Endothelial cell of umbilical vein (primary cell): ENCODE data around the gene GRAMD4. TPM values are rescaled to one million over a fixed set of nuclear protein-coding genes. Genes with fewer than 3 reads are reported as not detected.

Source experiments
- BruUV-seq: library from RNA; stranded (reverse); fragments of 400-500 nt; replicated peaks from 2 replicates; lab custom pipeline; 2021; lab: Mats Ljungman, UMichigan
- CTCF ChIA-PET: fragments of 300-600, 350-600 bp; sonication (Branson Sonifier 250); formaldehyde crosslinking; loops from one replicate; lab custom pipeline; 2021; ENCODE audit warnings: antibody characterized with exemption, inconsistent platforms; lab: Charles Lee
- POLR2A ChIA-PET: fragments of 300-600, 350-600 bp; sonication (Branson Sonifier 250); formaldehyde crosslinking; loops from one replicate; lab custom pipeline; 2021; ENCODE audit warnings: antibody characterized with exemption, inconsistent platforms; lab: Charles Lee
- DNase-seq: peaks from one replicate; pipeline ENCODE4 v3.0.0-alpha.2; 2011; ENCODE audit warnings: low read depth, low spot score
- FAIRE-seq: peaks from 2 replicates; lab custom pipeline; 2011; peaks lifted over from hg19 to GRCh38; lab: Jason Lieb, UNC
- H2AFZ ChIP-seq: 2 replicates; pipeline ENCODE4 v1.6.0; 2012; ENCODE audit warnings: low read depth, low read length, control low read depth, inconsistent platforms
- H3K27ac ChIP-seq: 2 replicates; pipeline ENCODE4 v1.5.1; 2011; ENCODE audit warnings: low read depth, mild to moderate bottlenecking, control low read depth, low read length, moderate library complexity; ENCODE audit not compliant: insufficient read depth
- H3K27me3 ChIP-seq, 2 experiments: 2 replicates each; pipeline versions ENCODE4 v1.6.0 to v1.6.1; 2011; ENCODE audit warnings: low read length in 2 of 2, mixed read lengths in 1 of 2; ENCODE audit not compliant: control insufficient read depth in 2 of 2, insufficient read depth in 2 of 2
- H3K36me3 ChIP-seq, 2 experiments: 2 replicates in 1 of 2; 3 replicates in 1 of 2; pipeline ENCODE4 v1.5.1; 2011; ENCODE audit warnings: low read length in 2 of 2, mild to moderate bottlenecking in 1 of 2, moderate library complexity in 1 of 2; ENCODE audit not compliant: control insufficient read depth in 2 of 2, insufficient read depth in 2 of 2; ENCODE audit errors: extremely low read depth in 1 of 2
- H3K4me1 ChIP-seq: 3 replicates; pipeline ENCODE4 v1.5.1; 2011; ENCODE audit warnings: mild to moderate bottlenecking, low read length; ENCODE audit not compliant: control insufficient read depth, insufficient read depth; ENCODE audit errors: extremely low read depth
- H3K4me2 ChIP-seq: 2 replicates; pipeline ENCODE4 v1.6.1; 2011; ENCODE audit warnings: low read length, control low read depth, mixed read lengths; ENCODE audit not compliant: insufficient read depth
- H3K4me3 ChIP-seq, 3 experiments: fragments of 200-600 bp in 1 of 3; sonication (generic), shearing (Covaris generic) in 1 of 3; replicated peaks in 1 of 3; 2 replicates each; pipeline ENCODE4 v1.5.1; 2011 to 2016; ENCODE audit warnings: control low read depth in 3 of 3, low read length in 3 of 3, mild to moderate bottlenecking in 2 of 3, inconsistent platforms in 1 of 3, low read depth in 1 of 3, moderate library complexity in 1 of 3; ENCODE audit not compliant: insufficient read depth in 1 of 3
- H3K79me2 ChIP-seq: 2 replicates; pipeline ENCODE4 v1.6.0; 2012; ENCODE audit warnings: low read length, inconsistent platforms; ENCODE audit not compliant: control insufficient read depth, insufficient read depth
- H3K9ac ChIP-seq: replicated peaks from 2 replicates; pipeline ENCODE3; 2011; ENCODE audit warnings: low read length, control low read depth; ENCODE audit not compliant: insufficient read depth; ENCODE audit errors: extremely low read depth
- H3K9me1 ChIP-seq: replicated peaks from 3 replicates; pipeline ENCODE4 v1.6.0; 2011; ENCODE audit warnings: mild to moderate bottlenecking, low read length; ENCODE audit not compliant: control insufficient read depth, insufficient read depth; ENCODE audit errors: extremely low read depth
- H3K9me3 ChIP-seq: replicated peaks from 2 replicates; pipeline ENCODE4 v1.5.1; 2012; ENCODE audit warnings: low read length, inconsistent platforms; ENCODE audit not compliant: control insufficient read depth, insufficient read depth
- H4K20me1 ChIP-seq: replicated peaks from 2 replicates; pipeline ENCODE3; 2011; ENCODE audit warnings: mild to moderate bottlenecking, low read length; ENCODE audit not compliant: control insufficient read depth, insufficient read depth; ENCODE audit errors: extremely low read depth
- EZH2 ChIP-seq: IDR thresholded peaks from 2 replicates; pipeline ENCODE4 v1.6.1; 2012; ENCODE audit warnings: borderline replicate concordance, low read depth, mild to moderate bottlenecking, moderate library complexity, low read length, inconsistent platforms; ENCODE audit not compliant: severe bottlenecking
- FOS ChIP-seq: IDR thresholded peaks from 2 replicates; pipeline ENCODE4 v1.6.1; 2011; ENCODE audit warnings: mild to moderate bottlenecking, low read length, moderate library complexity, borderline replicate concordance; ENCODE audit not compliant: insufficient read depth
- GATA2 ChIP-seq: IDR thresholded peaks from 2 replicates; pipeline ENCODE4 v1.7.0; 2011; ENCODE audit warnings: low read depth, mild to moderate bottlenecking, moderate library complexity, mixed read lengths, low read length; ENCODE audit not compliant: insufficient read length, insufficient read depth
- JUN ChIP-seq: IDR thresholded peaks from 2 replicates; pipeline ENCODE4 v1.6.1; 2011; ENCODE audit warnings: borderline replicate concordance, low read depth; ENCODE audit not compliant: insufficient read length, insufficient read depth
- MYC ChIP-seq: IDR thresholded peaks from one replicate; pipeline ENCODE4 v1.6.1; 2011; ENCODE audit warnings: mild to moderate bottlenecking, low read depth, low read length
- POLR2A ChIP-seq: IDR thresholded peaks from 2 replicates; pipeline ENCODE4 v1.6.1; 2012; ENCODE audit warnings: low read depth, mild to moderate bottlenecking, control low read depth, low read length
- POLR2AphosphoS5 ChIP-seq: IDR thresholded peaks from 2 replicates; pipeline ENCODE4 v1.6.1; 2012; ENCODE audit warnings: low read depth, mild to moderate bottlenecking, control low read depth, low read length, moderate library complexity; ENCODE audit not compliant: insufficient read depth
- dilution Hi-C: fragments of 300-500 bp; cut with MboI; formaldehyde crosslinking; loops from one replicate; pipeline ENCODE4 v1.15.0; 2019; ENCODE audit warnings: low sequenced_read_pairs; ENCODE audit not compliant: extremely low pct_ligation_motif_present
- intact Hi-C: fragments of 100-400 bp; cut with micrococcal nuclease; formaldehyde crosslinking; loops from one replicate; pipeline ENCODE4 v1.10.0; 2022
- polyA plus RNA-seq, 4 experiments: library from polyadenylated mRNA; depleted of rRNA in 3 of 4; stranded (reverse) in 3 of 4; unstranded in 1 of 4; fragments of >200 nt; gene quantifications; 2 replicates each; pipeline versions ENCODE4 v1.2.1 to v1.2.3, GENCODE V29; 2011 to 2012; ENCODE audit warnings: missing spikeins in 1 of 4
- total RNA-seq: library from RNA; stranded (reverse); gene quantifications from 2 replicates; pipeline ENCODE4 v1.2.3, GENCODE V29; 2021
- TF ChIP-seq, protein P1 (sequence below), 2 donors: IDR thresholded peaks; 1 replicate in 1 of 2; 2 replicates in 1 of 2; pipeline ENCODE4 v1.5.1; 2011; ENCODE audit warnings: low read length in 2 of 2, mild to moderate bottlenecking in 2 of 2, moderate library complexity in 2 of 2, control low read depth in 1 of 2, inconsistent platforms in 1 of 2, low read depth in 1 of 2; ENCODE audit not compliant: insufficient read depth in 1 of 2; ENCODE audit errors: extremely low read depth in 1 of 2
- TF ChIP-seq, protein P2 (sequence below): IDR thresholded peaks from 2 replicates; pipeline ENCODE4 v1.6.1; 2011; ENCODE audit not compliant: insufficient read depth, insufficient read length

The GRAMD4 gene
- total and polyA plus RNA-seq, 2 donors (not counting 3 experiments of a cell fraction or from before 2014, with no cell fraction given), result 5.9 to 14.8 TPM

DNA sequence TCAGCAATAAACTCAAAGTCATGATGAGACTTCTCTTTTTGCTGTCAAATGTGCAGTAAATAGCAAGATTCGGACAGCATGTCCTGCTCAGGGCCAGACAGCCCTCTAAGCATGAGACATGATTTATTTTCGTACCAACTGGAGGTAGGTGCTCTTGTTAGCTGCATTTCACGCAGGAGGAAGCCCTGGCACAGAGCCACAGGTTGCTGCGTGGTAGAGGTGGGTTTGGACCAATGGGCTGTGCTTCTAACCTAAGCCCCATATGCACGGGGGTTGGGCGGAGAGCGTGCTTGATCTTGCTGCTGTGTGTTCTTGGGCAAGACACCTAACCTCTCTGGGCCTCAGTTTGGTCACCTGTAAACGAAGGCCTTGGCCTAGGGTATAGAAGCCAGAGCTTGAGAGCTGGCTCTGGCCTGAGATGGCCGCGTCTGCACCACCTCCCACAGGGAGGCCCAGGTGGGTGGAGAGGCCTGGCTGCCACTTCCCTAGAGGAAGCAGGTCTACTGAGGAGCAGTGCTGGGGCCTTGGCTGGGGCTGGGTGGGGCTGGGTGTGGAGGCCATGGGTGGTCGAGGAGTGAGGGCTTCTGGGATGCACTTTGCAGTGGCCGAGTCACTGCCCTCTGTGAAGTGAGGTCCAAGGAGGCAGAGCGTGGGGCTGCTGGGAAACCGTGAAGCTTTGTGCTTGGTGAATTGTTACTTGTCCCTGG is 38.5 kb upstream of the GRAMD4 start:
- H3K9ac ChIP-seq, result no peak overlapping the region
- H3K36me3 ChIP-seq, result no peaks in the 10 kb centered on the region
- POLR2A ChIA-PET, result no interaction called here
- H3K9me3 ChIP-seq, result no peaks in the 10 kb centered on the region
- H3K4me3 ChIP-seq, result no peak overlapping the region
- no peak overlapping the region for H2AFZ ChIP-seq
- dilution Hi-C loops, result no loop called here
- H3K9me1 ChIP-seq, result no peaks in the 10 kb centered on the region
- CTCF ChIA-PET, result no interaction called here
- peaks cover 6% of the 10 kb centered on the region for H3K4me1 ChIP-seq
- no peak overlapping the region for H3K4me2 ChIP-seq
- H3K27me3 ChIP-seq, result no peaks in the 10 kb centered on the region
- TF ChIP-seq POLR2A (no peak), POLR2AphosphoS5 (no peak), JUN (no peak), MYC (no peak), GATA2 (no peak), FOS (no peak), EZH2 (no peak)
- TF ChIP-seq, protein P1, sequence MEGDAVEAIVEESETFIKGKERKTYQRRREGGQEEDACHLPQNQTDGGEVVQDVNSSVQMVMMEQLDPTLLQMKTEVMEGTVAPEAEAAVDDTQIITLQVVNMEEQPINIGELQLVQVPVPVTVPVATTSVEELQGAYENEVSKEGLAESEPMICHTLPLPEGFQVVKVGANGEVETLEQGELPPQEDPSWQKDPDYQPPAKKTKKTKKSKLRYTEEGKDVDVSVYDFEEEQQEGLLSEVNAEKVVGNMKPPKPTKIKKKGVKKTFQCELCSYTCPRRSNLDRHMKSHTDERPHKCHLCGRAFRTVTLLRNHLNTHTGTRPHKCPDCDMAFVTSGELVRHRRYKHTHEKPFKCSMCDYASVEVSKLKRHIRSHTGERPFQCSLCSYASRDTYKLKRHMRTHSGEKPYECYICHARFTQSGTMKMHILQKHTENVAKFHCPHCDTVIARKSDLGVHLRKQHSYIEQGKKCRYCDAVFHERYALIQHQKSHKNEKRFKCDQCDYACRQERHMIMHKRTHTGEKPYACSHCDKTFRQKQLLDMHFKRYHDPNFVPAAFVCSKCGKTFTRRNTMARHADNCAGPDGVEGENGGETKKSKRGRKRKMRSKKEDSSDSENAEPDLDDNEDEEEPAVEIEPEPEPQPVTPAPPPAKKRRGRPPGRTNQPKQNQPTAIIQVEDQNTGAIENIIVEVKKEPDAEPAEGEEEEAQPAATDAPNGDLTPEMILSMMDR (IDR thresholded peaks at IDR 0.05; ENCODE audit: extremely low read depth in 1 of 2, insufficient read depth in 1 of 2, low read depth in 1 of 2, low read length in 2 of 2), result no peak
- TF ChIP-seq, protein P2, sequence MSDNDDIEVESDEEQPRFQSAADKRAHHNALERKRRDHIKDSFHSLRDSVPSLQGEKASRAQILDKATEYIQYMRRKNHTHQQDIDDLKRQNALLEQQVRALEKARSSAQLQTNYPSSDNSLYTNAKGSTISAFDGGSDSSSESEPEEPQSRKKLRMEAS, result no peak
- BruUV-seq, result no TSS peak
- no peak for DNase-seq
- intact Hi-C loops, result no loop called here
- no peaks in the 10 kb centered on the region for H4K20me1 ChIP-seq
- no peak overlapping the region for H3K27ac ChIP-seq
- H3K79me2 ChIP-seq, result no peaks in the 10 kb centered on the region
- FAIRE-seq, result no peak
